HEK293T (cell line): ENCODE data around the gene CAPN3.

Source experiments
- CTCF ChIA-PET: fragments of 350-600 bp; formaldehyde crosslinking; extraction: SDS; loops from one replicate; lab custom pipeline; 2021; ENCODE audit warnings: antibody characterized with exemption, inconsistent platforms; lab: Yijun Ruan, JAX
- POLR2A ChIA-PET: fragments of 350-600 bp; formaldehyde crosslinking; extraction: SDS; loops from one replicate; lab custom pipeline; 2020; ENCODE audit warnings: antibody characterized with exemption, inconsistent platforms; lab: Yijun Ruan, JAX
- DNase-seq: peaks from one replicate; pipeline ENCODE4 v3.0.0; 2012; ENCODE audit warnings: mixed read lengths; ENCODE audit errors: extremely low spot score
- ARNT ChIP-seq: fragments of 450-650 bp; IDR thresholded peaks from 2 replicates; pipeline ENCODE4 v1.6.1; 2017; ENCODE audit warnings: mild to moderate bottlenecking
- BHLHE40 ChIP-seq: fragments of 450-650 bp; IDR thresholded peaks from 2 replicates; pipeline ENCODE4 v1.6.1; 2016; ENCODE audit warnings: mild to moderate bottlenecking, moderate library complexity, borderline replicate concordance
- CTBP1 ChIP-seq: fragments of 450-650 bp; IDR thresholded peaks from 2 replicates; pipeline ENCODE4 v1.6.1; 2016; ENCODE audit warnings: borderline replicate concordance
- ELF4 ChIP-seq: fragments of 450-650 bp; IDR thresholded peaks from 2 replicates; pipeline ENCODE4 v1.6.1; 2017; ENCODE audit warnings: antibody characterized with exemption
- FOXA1 ChIP-seq: fragments of 450-650 bp; IDR thresholded peaks from 2 replicates; pipeline ENCODE4 v1.6.1; 2016; ENCODE audit warnings: mild to moderate bottlenecking
- FOXK2 ChIP-seq: fragments of 450-650 bp; IDR thresholded peaks from 2 replicates; pipeline ENCODE4 v1.6.1; 2016; ENCODE audit warnings: mild to moderate bottlenecking
- FOXM1 ChIP-seq: fragments of 450-650 bp; IDR thresholded peaks from 2 replicates; pipeline ENCODE4 v1.6.1; 2017; ENCODE audit warnings: mild to moderate bottlenecking, borderline replicate concordance
- HDGF ChIP-seq: fragments of 450-650 bp; IDR thresholded peaks from 2 replicates; pipeline ENCODE4 v1.6.1; 2017; ENCODE audit warnings: antibody characterized with exemption, borderline replicate concordance
- L3MBTL2 ChIP-seq: fragments of 450-650 bp; conservative IDR thresholded peaks from 2 replicates; pipeline ENCODE4 v1.6.1; 2016; ENCODE audit warnings: mild to moderate bottlenecking
- LEF1 ChIP-seq: fragments of 450-650 bp; IDR thresholded peaks from 2 replicates; pipeline ENCODE4 v1.6.1; 2017; ENCODE audit warnings: mild to moderate bottlenecking, borderline replicate concordance
- NFRKB ChIP-seq: fragments of 450-650 bp; IDR thresholded peaks from 2 replicates; pipeline ENCODE4 v1.6.1; 2016; ENCODE audit warnings: mild to moderate bottlenecking, moderate library complexity
- SP1 ChIP-seq: fragments of 450-650 bp; IDR thresholded peaks from 2 replicates; pipeline ENCODE4 v1.6.1; 2017
- SUZ12 ChIP-seq: fragments of 450-650 bp; IDR thresholded peaks from 2 replicates; pipeline ENCODE4 v1.6.1; 2016; ENCODE audit warnings: mild to moderate bottlenecking
- TARDBP ChIP-seq: fragments of 450-650 bp; IDR thresholded peaks from 2 replicates; pipeline ENCODE4 v1.6.1; 2016
- ZNF384 ChIP-seq: fragments of 450-650 bp; IDR thresholded peaks from 2 replicates; pipeline ENCODE4 v1.6.1; 2016
- TF ChIP-seq, protein P1 (sequence below): fragments of 450-650 bp; IDR thresholded peaks from 2 replicates; pipeline ENCODE4 v1.6.1; 2016

The CAPN3 gene

GRCh38 chr15:42453826-42454225 lies 94.5 kb downstream of the CAPN3 start:
- TF ChIP-seq SP1 (no peak), L3MBTL2 (no peak), ZNF384 (no peak), FOXM1 (no peak), FOXA1 (no peak), ELF4 (no peak), NFRKB (no peak), CTBP1 (no peak), FOXK2 (no peak), BHLHE40 (no peak), LEF1 (no peak), TARDBP (no peak), ARNT (no peak), HDGF (no peak), SUZ12 (no peak)
- TF ChIP-seq, protein P1, sequence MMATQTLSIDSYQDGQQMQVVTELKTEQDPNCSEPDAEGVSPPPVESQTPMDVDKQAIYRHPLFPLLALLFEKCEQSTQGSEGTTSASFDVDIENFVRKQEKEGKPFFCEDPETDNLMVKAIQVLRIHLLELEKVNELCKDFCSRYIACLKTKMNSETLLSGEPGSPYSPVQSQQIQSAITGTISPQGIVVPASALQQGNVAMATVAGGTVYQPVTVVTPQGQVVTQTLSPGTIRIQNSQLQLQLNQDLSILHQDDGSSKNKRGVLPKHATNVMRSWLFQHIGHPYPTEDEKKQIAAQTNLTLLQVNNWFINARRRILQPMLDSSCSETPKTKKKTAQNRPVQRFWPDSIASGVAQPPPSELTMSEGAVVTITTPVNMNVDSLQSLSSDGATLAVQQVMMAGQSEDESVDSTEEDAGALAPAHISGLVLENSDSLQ, result no peak
- DNase-seq, result no peak
- ChIA-PET CTCF (no interaction called here), POLR2A (no interaction called here)

GRCh38 chr15:42456531-42456930 lies 97.2 kb downstream of the CAPN3 start:
- ChIA-PET POLR2A (no interaction called here), CTCF (no interaction called here)
- no peak for TF ChIP-seq SP1
- no peak for TF ChIP-seq HDGF
- no peak for TF ChIP-seq ZNF384
- TF ChIP-seq L3MBTL2, result no peak

GRCh38 chr15:42456971-42457370 lies 97.7 kb downstream of the CAPN3 start:
- CTCF ChIA-PET, result no interaction called here
- DNase-seq, result no peak
- POLR2A ChIA-PET, result no interaction called here
- no peak for TF ChIP-seq BHLHE40
- TF ChIP-seq ARNT, result no peak
- no peak for TF ChIP-seq SUZ12
- TF ChIP-seq FOXM1, result no peak

More at GRCh38 chr15:42456531-42456930, 97.2 kb downstream of the CAPN3 start:
- no peak for DNase-seq

GRCh38 chr15:42457445-42458442 lies 98.4 kb downstream of the CAPN3 start:
- no peak for TF ChIP-seq BHLHE40
- no peak for TF ChIP-seq LEF1
- no peak for TF ChIP-seq SP1
- TF ChIP-seq HDGF, result no peak
- TF ChIP-seq CTBP1, result no peak
- TF ChIP-seq, protein P1, result no peak
- no peak for TF ChIP-seq ARNT
- TF ChIP-seq FOXK2, result no peak
- no peak for TF ChIP-seq FOXA1
- TF ChIP-seq ZNF384, result no peak
- TF ChIP-seq SUZ12, result no peak
- no peak for TF ChIP-seq ELF4
- TF ChIP-seq NFRKB, result no peak
- TF ChIP-seq FOXM1, result no peak
- no peak for TF ChIP-seq TARDBP
- CTCF ChIA-PET, result no interaction called here
- POLR2A ChIA-PET, result no interaction called here
- DNase-seq, result no peak

GRCh38 chr15:42461261-42461660 lies 102.0 kb downstream of the CAPN3 start:
- POLR2A ChIA-PET, result no interaction called here
- TF ChIP-seq, protein P1, result no peak
- TF ChIP-seq CTBP1, result no peak
- TF ChIP-seq L3MBTL2, result no peak
- TF ChIP-seq HDGF, result no peak
- no peak for TF ChIP-seq ELF4
- no peak for TF ChIP-seq FOXA1
- TF ChIP-seq NFRKB, result no peak
- TF ChIP-seq SP1, result no peak
- TF ChIP-seq TARDBP, result no peak
- TF ChIP-seq BHLHE40, result no peak
- TF ChIP-seq SUZ12, result no peak
- TF ChIP-seq ARNT, result no peak
- TF ChIP-seq ZNF384, result no peak
- TF ChIP-seq FOXK2, result no peak
- no peak for TF ChIP-seq FOXM1
- TF ChIP-seq LEF1, result no peak
- no peak for DNase-seq
- CTCF ChIA-PET, result no interaction called here
